OCI-LY1 (cell line): Measurements from ENCODE around the gene VWA8.

Source experiments
- H2AFZ ChIP-seq: fragments of 200-600 bp; sonication (generic), shearing (Covaris generic); 2 replicates; pipeline ENCODE4 v1.6.0; 2014; ENCODE audit warnings: antibody characterized with exemption, mild to moderate bottlenecking, low read length
- H3F3A ChIP-seq: fragments of 200-600 bp; sonication (generic), shearing (Covaris generic); 2 replicates; pipeline ENCODE4 v1.6.0; 2014; ENCODE audit warnings: mild to moderate bottlenecking, antibody characterized with exemption, low read length, moderate library complexity; ENCODE audit not compliant: insufficient read depth
- H3K27ac ChIP-seq: fragments of 200-600 bp; sonication (generic); 2 replicates; pipeline ENCODE4 v1.5.1; 2014; ENCODE audit warnings: low read length, mixed run types, mild to moderate bottlenecking, low read depth; ENCODE audit not compliant: poor library complexity, severe bottlenecking
- H3K27me3 ChIP-seq: fragments of 200-600 bp; sonication (generic); 2 replicates; pipeline ENCODE4 v1.6.0; 2014; ENCODE audit warnings: antibody characterized with exemption, mild to moderate bottlenecking, low read length, moderate library complexity; ENCODE audit not compliant: insufficient read depth
- H3K36me3 ChIP-seq: fragments of 200-600 bp; sonication (generic); 2 replicates; pipeline ENCODE4 v1.6.1; 2014; ENCODE audit warnings: mild to moderate bottlenecking, antibody characterized with exemption, low read length, moderate library complexity, mixed read lengths; ENCODE audit not compliant: insufficient read depth
- H3K4me1 ChIP-seq: fragments of 200-600 bp; sonication (generic); 2 replicates; pipeline ENCODE4 v1.5.1; 2014; ENCODE audit warnings: mild to moderate bottlenecking, low read length, moderate library complexity; ENCODE audit not compliant: insufficient read depth, severe bottlenecking
- H3K4me2 ChIP-seq: fragments of 200-600 bp; sonication (generic), shearing (Covaris generic); 2 replicates; pipeline ENCODE4 v1.6.1; 2014; ENCODE audit warnings: low read length
- H3K4me3 ChIP-seq: fragments of 200-600 bp; sonication (generic); 2 replicates; pipeline ENCODE4 v1.5.1; 2014; ENCODE audit warnings: low read length, low read depth, mild to moderate bottlenecking, mixed read lengths; ENCODE audit not compliant: poor library complexity, severe bottlenecking
- H3K79me2 ChIP-seq: fragments of 200-600 bp; shearing (Covaris generic); 2 replicates; pipeline ENCODE4 v1.6.1; 2016; ENCODE audit warnings: mixed run types, low read length, mixed read lengths; ENCODE audit not compliant: insufficient read depth
- H3K9ac ChIP-seq: fragments of 200-600 bp; sonication (generic), shearing (Covaris generic); 2 replicates; pipeline ENCODE4 v1.6.1; 2014; ENCODE audit warnings: mild to moderate bottlenecking, low read length, mixed read lengths
- H3K9me2 ChIP-seq: fragments of 200-600 bp; sonication (generic), shearing (Covaris generic); 2 replicates; pipeline ENCODE4 v1.6.1; 2014; ENCODE audit warnings: low read depth, mild to moderate bottlenecking, low read length, mixed read lengths
- H3K9me3 ChIP-seq: fragments of 200-600 bp; shearing (Covaris generic); 2 replicates; pipeline ENCODE4 v1.6.1; 2014; ENCODE audit warnings: low read length, mixed read lengths
- H4K20me1 ChIP-seq: fragments of 200-600 bp; sonication (generic), shearing (Covaris generic); 2 replicates; pipeline ENCODE4 v1.6.0; 2016; ENCODE audit warnings: mild to moderate bottlenecking, low read length; ENCODE audit not compliant: insufficient read depth
- EZH2 ChIP-seq: fragments of 200-600 bp; sonication (generic), shearing (Covaris generic); IDR thresholded peaks from 2 replicates; pipeline ENCODE4 v1.8.0; 2017; ENCODE audit warnings: borderline replicate concordance, mixed run types, mild to moderate bottlenecking, antibody characterized with exemption, low read length, moderate library complexity, mixed read lengths
- TF ChIP-seq, protein P1 (sequence below): fragments of 200-600 bp; sonication (generic), shearing (Covaris generic); IDR thresholded peaks from 2 replicates; pipeline ENCODE4 v1.5.1; 2017; ENCODE audit warnings: mild to moderate bottlenecking, antibody characterized with exemption, low read length, moderate library complexity, mixed read lengths

VWA8 gene

DNA sequence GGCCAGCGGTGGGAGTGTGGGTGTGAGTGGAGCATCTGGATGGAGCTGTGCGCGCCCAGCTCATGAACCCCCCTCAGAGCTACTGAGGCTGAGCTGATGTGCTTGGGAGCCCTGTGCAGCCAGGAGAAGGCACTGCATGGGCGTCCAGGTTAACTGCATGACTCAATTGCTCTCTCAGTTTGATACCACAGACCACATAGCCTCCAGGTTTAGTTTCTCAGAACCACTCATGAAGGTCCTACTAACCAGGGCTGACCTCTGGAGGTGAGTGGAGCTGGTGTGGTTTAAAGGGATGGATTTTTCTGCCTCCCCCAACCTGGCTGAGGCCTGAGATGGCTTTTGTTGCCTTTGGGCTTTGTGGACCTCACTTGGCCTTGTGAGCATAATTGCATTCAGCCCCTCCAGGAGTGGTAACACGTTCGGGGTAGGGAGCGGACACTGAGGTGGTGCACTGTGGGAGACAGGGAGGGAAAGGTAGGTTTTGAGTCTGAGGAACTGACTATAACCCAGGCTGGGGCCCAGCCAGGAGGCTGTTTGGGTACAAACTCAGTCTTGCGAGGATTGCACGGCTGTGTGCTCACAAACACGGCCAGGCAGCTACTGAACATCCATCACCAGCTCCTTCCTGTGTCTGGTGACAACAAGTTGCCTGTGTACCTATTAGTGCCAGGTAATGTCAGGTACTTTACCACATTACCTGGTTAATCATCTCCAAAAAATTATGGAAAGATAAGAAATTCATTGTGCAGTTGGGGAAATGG lies 406.1 kb downstream of the VWA8 start:
- peak overlapping the region; percentile 44 for H3K4me2 ChIP-seq
- H3K27ac ChIP-seq: peak overlapping the region; percentile 91
- peaks cover 51% of the 10 kb centered on the region for H3K4me1 ChIP-seq
- H3K9me3 ChIP-seq: no peaks in the 10 kb centered on the region
- no peaks in the 10 kb centered on the region for H3K27me3 ChIP-seq
- peak overlapping the region; percentile 1 for H3K4me3 ChIP-seq
- H3K9ac ChIP-seq: peak overlapping the region; percentile 56
- H4K20me1 ChIP-seq: no peaks in the 10 kb centered on the region
- TF ChIP-seq, protein P1, sequence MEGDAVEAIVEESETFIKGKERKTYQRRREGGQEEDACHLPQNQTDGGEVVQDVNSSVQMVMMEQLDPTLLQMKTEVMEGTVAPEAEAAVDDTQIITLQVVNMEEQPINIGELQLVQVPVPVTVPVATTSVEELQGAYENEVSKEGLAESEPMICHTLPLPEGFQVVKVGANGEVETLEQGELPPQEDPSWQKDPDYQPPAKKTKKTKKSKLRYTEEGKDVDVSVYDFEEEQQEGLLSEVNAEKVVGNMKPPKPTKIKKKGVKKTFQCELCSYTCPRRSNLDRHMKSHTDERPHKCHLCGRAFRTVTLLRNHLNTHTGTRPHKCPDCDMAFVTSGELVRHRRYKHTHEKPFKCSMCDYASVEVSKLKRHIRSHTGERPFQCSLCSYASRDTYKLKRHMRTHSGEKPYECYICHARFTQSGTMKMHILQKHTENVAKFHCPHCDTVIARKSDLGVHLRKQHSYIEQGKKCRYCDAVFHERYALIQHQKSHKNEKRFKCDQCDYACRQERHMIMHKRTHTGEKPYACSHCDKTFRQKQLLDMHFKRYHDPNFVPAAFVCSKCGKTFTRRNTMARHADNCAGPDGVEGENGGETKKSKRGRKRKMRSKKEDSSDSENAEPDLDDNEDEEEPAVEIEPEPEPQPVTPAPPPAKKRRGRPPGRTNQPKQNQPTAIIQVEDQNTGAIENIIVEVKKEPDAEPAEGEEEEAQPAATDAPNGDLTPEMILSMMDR: no peak
- no peak for TF ChIP-seq EZH2
- H2AFZ ChIP-seq: peak overlapping the region; percentile 40; the same call in 1 of the 2 replicates
- H3K79me2 ChIP-seq: no peaks in the 10 kb centered on the region
- no peaks in the 10 kb centered on the region for H3K36me3 ChIP-seq
- no peaks in the 10 kb centered on the region for H3K9me2 ChIP-seq
- no peaks in the 10 kb centered on the region; the same call in 1 of the 2 replicates for H3F3A ChIP-seq

DNA sequence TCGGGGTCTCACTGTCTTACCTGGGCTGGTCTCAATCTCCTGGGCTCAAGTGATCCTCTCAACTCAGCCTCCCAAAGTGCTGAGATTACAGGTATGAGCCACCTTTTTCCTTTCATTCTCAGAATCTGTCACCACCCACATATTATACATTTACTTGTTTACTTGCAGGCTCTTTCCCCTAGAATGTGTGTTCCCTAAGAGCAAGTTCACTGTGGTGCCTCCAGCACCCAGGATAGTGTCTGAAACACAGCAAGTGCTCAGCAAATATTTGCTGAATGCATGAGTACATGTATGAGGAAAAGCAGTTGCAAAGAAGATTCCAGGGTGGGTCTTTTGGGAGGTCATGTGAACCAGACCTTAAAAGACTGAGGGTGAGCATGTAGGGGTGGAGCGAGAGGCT lies 406.7 kb downstream of the VWA8 start:
- H3K27ac ChIP-seq: peak overlapping the region; percentile 91
- no peak for TF ChIP-seq EZH2
- TF ChIP-seq, protein P1: no peak
- H4K20me1 ChIP-seq: no peaks in the 10 kb centered on the region
- H3K9me3 ChIP-seq: no peaks in the 10 kb centered on the region
- H3K9ac ChIP-seq: peak overlapping the region; percentile 56
- peaks cover 51% of the 10 kb centered on the region for H3K4me1 ChIP-seq
- no peaks in the 10 kb centered on the region for H3K79me2 ChIP-seq
- no peaks in the 10 kb centered on the region for H3K36me3 ChIP-seq
- no peak overlapping the region for H2AFZ ChIP-seq
- peak overlapping the region; percentile 1 for H3K4me3 ChIP-seq
- H3K9me2 ChIP-seq: no peaks in the 10 kb centered on the region
- H3K27me3 ChIP-seq: no peaks in the 10 kb centered on the region
- no peaks in the 10 kb centered on the region; the same call in 1 of the 2 replicates for H3F3A ChIP-seq
- peak overlapping the region; percentile 44 for H3K4me2 ChIP-seq

DNA sequence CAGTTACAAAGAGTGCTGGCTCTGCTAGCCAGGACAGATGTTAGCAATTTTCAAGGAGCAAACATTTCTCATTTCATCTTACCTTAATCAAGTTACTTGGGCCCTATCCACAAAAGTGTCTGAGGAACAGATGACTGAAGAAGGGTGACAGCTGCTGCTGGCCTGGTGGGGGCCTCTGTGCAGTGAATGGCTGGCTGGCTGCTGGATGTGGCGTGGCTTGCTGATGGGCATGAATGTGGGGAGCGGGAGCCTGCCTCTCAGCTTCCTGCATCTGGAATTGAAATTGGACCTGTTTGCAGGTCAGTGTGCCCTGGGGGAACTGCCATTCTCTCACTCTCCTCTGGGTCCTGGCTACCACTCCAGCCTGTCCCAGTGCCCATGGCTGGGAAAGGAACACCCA lies 408.9 kb downstream of the VWA8 start:
- TF ChIP-seq, protein P1: no peak
- TF ChIP-seq EZH2: no peak
- no peak overlapping the region; the same call in 1 of the 2 replicates for H3K4me2 ChIP-seq
- H3K4me1 ChIP-seq: peaks cover 65% of the 10 kb centered on the region
- no peak overlapping the region for H2AFZ ChIP-seq
- H3K27me3 ChIP-seq: no peaks in the 10 kb centered on the region
- no peaks in the 10 kb centered on the region for H3K9me2 ChIP-seq
- H4K20me1 ChIP-seq: no peaks in the 10 kb centered on the region
- peak overlapping the region; percentile 91 for H3K27ac ChIP-seq
- H3K9ac ChIP-seq: peak overlapping the region; percentile 1; the same call in 1 of the 2 replicates
- H3F3A ChIP-seq: no peaks in the 10 kb centered on the region; the same call in 1 of the 2 replicates
- no peak overlapping the region for H3K4me3 ChIP-seq
- H3K9me3 ChIP-seq: no peaks in the 10 kb centered on the region
- no peaks in the 10 kb centered on the region for H3K36me3 ChIP-seq
- H3K79me2 ChIP-seq: no peaks in the 10 kb centered on the region
